Uterus (tissue), 2 donors: Measurements from ENCODE around the gene TADA2B.
A peak's percentile ranks its signal among the peaks of the same experiment; 100 is the strongest.

ENCODE experiments used
- POLR2A ChIP-seq, 2 donors: fragments of 450-650 bp; IDR thresholded peaks; one replicate each; pipeline ENCODE4 v1.6.1; 2016; ENCODE audit warnings: antibody characterized with exemption in 2 of 2, mild to moderate bottlenecking in 1 of 2, moderate library complexity in 1 of 2
- TF ChIP-seq, protein P1 (sequence below), 4 experiments: fragments of 200-600 bp in 2 of 4; fragments of 450-650 bp in 2 of 4; sonication (generic) in 2 of 4; IDR thresholded peaks; one replicate each; pipeline ENCODE4 v1.5.1; 2016 to 2019; ENCODE audit warnings: antibody characterized with exemption in 4 of 4, mild to moderate bottlenecking in 2 of 4, moderate library complexity in 1 of 4

DNA sequence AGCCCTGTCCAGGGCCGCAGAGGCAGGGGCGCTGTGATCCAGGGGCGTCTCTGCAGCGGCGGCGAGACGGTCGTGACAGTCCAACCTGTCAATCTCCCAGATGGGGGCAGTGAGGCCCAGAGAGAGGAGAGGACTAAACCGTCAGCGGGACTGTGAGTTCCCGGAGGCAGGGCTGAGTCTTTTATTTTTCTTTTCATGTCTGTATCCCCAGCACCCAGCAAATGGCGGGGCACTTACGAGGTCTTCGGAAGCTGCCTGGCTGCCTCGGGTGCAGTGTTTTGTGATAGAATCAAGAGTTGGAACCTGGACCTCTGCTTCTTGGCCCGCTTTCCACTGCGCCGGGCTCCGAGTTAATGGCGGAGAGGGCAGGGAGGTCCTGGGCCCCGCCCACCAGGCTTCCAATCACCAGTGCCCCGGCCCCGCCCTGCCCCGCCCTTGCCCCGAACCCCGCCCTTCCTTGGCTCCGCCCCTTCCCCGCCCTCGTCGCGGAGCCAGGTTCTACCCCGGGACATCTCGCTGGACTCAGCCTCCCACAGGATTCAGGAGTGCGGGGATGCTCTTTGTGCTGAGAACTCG is 59.9 kb downstream of the TADA2B start:
- TF ChIP-seq, protein P1, sequence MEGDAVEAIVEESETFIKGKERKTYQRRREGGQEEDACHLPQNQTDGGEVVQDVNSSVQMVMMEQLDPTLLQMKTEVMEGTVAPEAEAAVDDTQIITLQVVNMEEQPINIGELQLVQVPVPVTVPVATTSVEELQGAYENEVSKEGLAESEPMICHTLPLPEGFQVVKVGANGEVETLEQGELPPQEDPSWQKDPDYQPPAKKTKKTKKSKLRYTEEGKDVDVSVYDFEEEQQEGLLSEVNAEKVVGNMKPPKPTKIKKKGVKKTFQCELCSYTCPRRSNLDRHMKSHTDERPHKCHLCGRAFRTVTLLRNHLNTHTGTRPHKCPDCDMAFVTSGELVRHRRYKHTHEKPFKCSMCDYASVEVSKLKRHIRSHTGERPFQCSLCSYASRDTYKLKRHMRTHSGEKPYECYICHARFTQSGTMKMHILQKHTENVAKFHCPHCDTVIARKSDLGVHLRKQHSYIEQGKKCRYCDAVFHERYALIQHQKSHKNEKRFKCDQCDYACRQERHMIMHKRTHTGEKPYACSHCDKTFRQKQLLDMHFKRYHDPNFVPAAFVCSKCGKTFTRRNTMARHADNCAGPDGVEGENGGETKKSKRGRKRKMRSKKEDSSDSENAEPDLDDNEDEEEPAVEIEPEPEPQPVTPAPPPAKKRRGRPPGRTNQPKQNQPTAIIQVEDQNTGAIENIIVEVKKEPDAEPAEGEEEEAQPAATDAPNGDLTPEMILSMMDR (IDR thresholded peaks at IDR 0.05) = peak in 1 of 4 experiments; percentile 11
- TF ChIP-seq POLR2A (IDR thresholded peaks at IDR 0.05) = peak in 1 of 2 donors; percentile 71
